Mammary epithelial cell (primary cell): ENCODE data around the gene MAGT1.

ENCODE experiments used
- EZH2 ChIP-seq: IDR thresholded peaks from 2 replicates; pipeline ENCODE4 v1.6.1; 2012; ENCODE audit warnings: low read length, inconsistent platforms, borderline replicate concordance
- TF ChIP-seq, protein P1 (sequence below), 2 donors: IDR thresholded peaks in 1 of 2; conservative IDR thresholded peaks in 1 of 2; 2 replicates each; pipeline ENCODE4 v1.5.1; 2011 to 2012; ENCODE audit warnings: inconsistent platforms in 2 of 2, low read length in 2 of 2, mild to moderate bottlenecking in 2 of 2, control low read depth in 1 of 2, low read depth in 1 of 2; ENCODE audit not compliant: insufficient read depth in 1 of 2; ENCODE audit errors: extremely low read depth in 1 of 2

DNA sequence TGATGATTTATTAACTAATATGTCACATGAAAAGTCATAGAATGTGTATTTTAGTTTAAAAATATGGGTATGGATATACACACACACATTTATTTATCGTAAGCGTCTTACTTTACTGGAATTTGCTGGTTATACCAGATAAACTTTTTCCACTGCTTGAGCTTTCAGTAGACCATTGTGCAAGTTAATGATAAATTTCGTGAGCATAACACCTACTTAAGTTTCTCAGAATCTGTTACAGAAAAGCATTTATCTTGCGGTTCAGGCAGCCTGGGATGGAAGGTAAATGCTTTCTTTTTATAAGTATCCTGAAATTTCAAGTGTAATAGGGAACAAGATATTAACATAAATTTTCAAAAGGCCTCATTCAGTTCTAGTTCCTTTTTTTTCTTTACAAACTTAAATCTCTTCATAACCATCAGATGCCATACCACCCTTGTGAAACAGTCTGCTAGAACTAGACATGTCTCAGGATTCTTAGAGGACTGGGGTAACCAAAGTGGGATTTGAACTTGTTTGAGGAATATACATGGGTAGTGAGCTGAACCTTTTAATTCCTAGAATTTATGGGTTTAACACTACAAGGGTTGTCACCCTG, 42.9 kb upstream of the MAGT1 start:
- TF ChIP-seq, protein P1, sequence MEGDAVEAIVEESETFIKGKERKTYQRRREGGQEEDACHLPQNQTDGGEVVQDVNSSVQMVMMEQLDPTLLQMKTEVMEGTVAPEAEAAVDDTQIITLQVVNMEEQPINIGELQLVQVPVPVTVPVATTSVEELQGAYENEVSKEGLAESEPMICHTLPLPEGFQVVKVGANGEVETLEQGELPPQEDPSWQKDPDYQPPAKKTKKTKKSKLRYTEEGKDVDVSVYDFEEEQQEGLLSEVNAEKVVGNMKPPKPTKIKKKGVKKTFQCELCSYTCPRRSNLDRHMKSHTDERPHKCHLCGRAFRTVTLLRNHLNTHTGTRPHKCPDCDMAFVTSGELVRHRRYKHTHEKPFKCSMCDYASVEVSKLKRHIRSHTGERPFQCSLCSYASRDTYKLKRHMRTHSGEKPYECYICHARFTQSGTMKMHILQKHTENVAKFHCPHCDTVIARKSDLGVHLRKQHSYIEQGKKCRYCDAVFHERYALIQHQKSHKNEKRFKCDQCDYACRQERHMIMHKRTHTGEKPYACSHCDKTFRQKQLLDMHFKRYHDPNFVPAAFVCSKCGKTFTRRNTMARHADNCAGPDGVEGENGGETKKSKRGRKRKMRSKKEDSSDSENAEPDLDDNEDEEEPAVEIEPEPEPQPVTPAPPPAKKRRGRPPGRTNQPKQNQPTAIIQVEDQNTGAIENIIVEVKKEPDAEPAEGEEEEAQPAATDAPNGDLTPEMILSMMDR (conservative IDR thresholded peaks at IDR 0.05 in 1 of 2, IDR thresholded peaks at IDR 0.05 in 1 of 2; ENCODE audit: extremely low read depth in 1 of 2, insufficient read depth in 1 of 2, low read depth in 1 of 2, low read length in 2 of 2) = no peak
- no peak for TF ChIP-seq EZH2
